NOMO-1 treated with dmso at 0.1 percent for 144 hours (cell line): ENCODE results near the gene GALNT1.

Experiments
- DNase-seq: peaks from one replicate; lab custom pipeline; 2025; ENCODE audit not compliant: unreplicated experiment; lab: John Stamatoyannopoulos, UW

GALNT1 gene

GRCh38 chr18:35616664-35617423 is 35.3 kb downstream of the GALNT1 start:
- DNase-seq = peak; percentile 78

DNA sequence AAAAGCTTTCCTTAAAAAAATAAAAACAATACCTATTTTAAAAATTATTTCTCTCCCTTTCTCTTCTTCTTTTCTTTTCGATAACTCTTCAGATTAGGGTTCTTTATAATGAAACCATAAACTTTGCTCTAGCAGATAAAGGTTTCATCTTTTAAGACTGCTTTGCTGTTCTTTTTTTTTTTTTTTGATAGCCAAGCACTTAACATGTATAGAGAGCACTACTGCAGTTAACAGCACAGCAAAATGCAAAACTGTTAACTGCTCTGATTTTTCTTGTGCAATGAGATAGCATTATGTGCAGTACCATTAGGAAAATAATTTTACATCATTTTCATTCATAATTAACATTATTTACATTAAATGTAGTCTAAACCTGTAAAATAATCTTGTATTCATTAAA is 36.3 kb downstream of the GALNT1 start:
- no peak for DNase-seq

- no peak for DNase-seq
Measured at GRCh38 chr18:35618289-35618688, 36.7 kb downstream of the GALNT1 start.

DNA sequence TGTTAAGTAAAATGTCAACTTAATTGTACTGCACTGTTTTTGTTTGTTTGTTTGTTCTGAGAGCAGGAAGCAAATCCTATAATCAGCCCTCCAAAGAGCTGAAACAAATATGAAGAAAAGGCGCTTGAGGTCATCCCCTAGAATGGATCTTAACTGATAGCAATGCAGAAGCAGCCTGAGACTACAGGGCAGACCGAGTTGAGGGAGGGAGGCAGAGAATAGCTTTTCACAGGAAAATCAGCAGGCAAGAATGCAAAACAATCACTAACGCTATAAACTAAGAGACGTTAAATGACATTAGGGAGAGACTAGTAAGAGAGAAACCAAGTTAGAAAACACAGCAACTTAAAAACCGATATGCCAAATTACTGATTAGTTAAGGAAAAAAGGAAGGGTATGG is 37.2 kb downstream of the GALNT1 start:
- DNase-seq = no peak

DNA sequence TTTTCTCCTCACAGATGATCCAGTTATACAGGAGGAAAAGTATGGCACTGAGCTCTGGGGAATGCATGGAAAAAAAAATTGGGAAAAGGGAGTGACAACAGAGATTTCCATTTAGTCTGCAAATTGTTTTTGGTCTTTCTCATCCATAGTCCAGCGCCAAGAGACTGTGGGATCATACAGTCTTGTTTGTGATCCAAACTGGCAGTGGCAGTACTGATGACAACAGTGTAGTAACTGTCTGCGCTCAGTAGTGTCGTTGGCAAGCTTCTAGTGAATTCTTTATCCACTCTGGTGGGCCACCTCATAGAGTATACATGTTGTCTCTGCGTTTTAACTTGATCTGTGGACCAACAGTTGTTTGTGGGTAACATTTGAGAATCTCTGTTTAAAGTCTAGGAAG is 37.9 kb downstream of the GALNT1 start:
- no peak for DNase-seq

GRCh38 chr18:35619941-35620340 is 38.4 kb downstream of the GALNT1 start:
- DNase-seq = no peak

- DNase-seq = no peak
Measured at GRCh38 chr18:35620765-35621164, 39.2 kb downstream of the GALNT1 start.

GRCh38 chr18:35623255-35623654 is 41.7 kb downstream of the GALNT1 start:
- DNase-seq = no peak

- DNase-seq = no peak
Measured at GRCh38 chr18:35624146-35624545, 42.6 kb downstream of the GALNT1 start.

- no peak for DNase-seq
Measured at GRCh38 chr18:35625232-35625631, 43.7 kb downstream of the GALNT1 start.

- DNase-seq = no peak
Measured at GRCh38 chr18:35633761-35634160, 52.2 kb downstream of the GALNT1 start.

GRCh38 chr18:35634323-35634722 is 52.8 kb downstream of the GALNT1 start:
- DNase-seq = no peak

- DNase-seq = no peak
Measured at GRCh38 chr18:35635170-35635569, 53.6 kb downstream of the GALNT1 start.

DNA sequence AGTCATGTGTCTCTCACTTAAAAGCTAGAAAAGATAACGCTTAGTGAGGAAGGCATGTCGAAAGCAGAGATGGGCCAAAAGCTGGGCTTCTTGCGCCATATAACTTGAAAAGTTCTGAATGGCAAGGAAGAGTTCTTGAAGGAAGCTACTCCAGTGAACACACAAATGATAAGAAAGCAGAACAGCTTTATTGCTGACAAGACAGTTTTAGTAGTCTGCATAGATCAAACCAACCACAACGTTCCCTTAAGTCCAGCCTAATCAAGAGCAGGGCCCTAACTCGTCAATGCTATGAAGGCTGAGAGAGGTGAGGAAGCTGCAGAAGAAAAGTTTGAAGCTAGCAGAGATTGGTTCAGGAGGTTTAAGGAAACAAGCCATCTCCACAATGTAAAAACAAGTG is 55.7 kb downstream of the GALNT1 start:
- no peak for DNase-seq

DNA sequence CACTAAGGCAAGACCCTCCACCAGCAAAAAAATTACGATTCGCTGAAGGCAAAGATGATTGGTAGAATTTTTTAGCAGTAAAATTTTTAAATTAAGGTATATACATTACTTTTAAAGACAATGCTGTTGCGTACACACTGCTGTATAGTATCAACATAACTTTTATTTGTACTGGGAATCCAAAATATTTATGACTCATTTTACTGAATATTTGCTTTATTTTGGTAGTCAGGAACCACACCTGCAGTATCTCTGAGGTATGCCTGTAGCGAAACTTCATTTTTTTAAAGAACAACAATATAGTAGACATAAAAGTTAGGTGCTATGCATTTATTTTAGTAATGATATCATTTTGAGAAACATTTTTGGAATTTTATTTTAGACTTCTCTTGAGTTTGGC is 57.8 kb downstream of the GALNT1 start:
- no peak for DNase-seq

- DNase-seq = no peak
Measured at GRCh38 chr18:35641467-35641866, 59.9 kb downstream of the GALNT1 start.

DNA sequence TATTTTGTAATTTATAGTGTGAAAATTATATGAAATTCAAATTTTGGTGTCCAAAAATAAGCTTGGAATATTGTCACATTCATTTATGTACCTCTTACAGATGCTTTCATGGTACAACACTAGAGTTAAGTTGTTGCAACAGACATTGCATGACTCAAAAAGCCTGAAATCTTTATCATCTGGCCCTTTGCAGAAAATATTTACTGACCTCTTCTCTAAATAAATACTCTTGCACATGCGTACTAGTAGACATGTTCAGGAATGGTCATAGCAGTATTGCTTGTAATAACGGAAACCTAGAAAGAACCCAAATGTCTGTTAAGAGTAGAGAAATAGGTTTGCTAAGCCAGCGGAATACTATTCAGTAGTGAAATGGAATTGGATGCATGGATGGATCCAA is 60.4 kb downstream of the GALNT1 start:
- no peak for DNase-seq

- no peak for DNase-seq
Measured at GRCh38 chr18:35642802-35643201, 61.3 kb downstream of the GALNT1 start.

DNA sequence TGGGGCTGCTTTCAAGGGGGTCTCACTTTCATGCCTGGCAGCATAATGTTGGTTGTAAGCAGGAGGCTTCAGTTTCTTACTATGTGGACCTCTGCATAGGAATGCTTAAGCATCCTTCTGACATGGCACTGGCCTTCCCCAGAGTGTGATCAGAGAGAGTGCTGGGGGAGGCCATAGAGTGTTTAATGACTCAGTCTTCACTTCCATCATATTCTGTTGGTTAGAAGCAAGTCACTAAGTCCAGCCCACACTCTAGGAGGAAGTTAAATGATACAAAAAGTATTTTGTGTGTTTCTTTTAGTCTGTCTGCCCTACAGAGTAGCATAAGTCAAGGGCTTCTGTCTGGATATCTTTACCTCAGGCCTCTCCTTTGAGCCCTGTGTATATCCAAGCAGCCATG is 64.9 kb downstream of the GALNT1 start:
- DNase-seq = no peak

GRCh38 chr18:35653392-35654135 is 72.0 kb downstream of the GALNT1 start:
- no peak for DNase-seq

- no peak for DNase-seq
Measured at GRCh38 chr18:35658112-35658511, 76.6 kb downstream of the GALNT1 start.

GRCh38 chr18:35661483-35662146 is 80.1 kb downstream of the GALNT1 start:
- no peak for DNase-seq
